ENCODE measurements around the gene LTBP2.

Gene LTBP2

DNA sequence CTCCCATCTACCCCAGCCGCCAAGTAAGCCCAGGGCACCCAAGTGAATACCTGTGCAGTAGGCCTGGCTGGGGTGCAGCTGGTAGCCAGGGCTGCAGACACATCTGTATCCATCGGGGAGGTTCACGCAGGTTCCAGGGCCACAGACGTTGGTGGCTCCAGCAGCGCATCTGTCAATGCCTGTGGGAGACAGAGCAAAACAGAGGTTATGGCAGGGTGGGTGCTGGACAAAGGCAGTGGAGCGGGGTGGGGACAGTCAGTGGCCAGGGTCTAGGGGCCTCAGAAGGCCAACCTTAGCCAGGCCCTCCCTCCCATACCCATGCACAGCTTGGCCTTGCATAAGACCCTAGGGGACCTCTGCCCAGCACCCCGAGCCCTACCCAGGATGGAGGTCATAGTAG lies 89.3 kb downstream of the LTBP2 start:
- DNase-seq = no peak

DNA sequence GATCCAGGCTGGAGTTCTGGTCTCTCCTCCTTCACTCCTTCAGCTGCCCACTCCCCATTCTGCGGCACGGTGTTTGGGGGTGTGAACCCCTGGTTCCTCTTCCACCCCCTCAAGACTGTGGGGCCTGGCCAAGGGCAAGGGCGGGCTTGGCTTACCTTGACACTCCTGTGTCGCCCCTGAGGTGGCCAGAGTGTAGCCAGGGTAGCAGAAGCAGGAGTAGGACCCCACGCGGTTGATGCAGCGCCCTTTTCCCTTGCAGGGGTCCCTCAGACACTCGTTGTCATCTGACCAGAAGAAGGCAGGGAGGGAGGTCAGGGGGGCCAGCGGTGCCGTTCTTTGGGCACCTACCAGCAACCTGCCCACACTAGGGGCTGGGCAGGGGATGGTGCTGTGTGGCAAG lies 90.3 kb downstream of the LTBP2 start:
- no peak for DNase-seq

DNA sequence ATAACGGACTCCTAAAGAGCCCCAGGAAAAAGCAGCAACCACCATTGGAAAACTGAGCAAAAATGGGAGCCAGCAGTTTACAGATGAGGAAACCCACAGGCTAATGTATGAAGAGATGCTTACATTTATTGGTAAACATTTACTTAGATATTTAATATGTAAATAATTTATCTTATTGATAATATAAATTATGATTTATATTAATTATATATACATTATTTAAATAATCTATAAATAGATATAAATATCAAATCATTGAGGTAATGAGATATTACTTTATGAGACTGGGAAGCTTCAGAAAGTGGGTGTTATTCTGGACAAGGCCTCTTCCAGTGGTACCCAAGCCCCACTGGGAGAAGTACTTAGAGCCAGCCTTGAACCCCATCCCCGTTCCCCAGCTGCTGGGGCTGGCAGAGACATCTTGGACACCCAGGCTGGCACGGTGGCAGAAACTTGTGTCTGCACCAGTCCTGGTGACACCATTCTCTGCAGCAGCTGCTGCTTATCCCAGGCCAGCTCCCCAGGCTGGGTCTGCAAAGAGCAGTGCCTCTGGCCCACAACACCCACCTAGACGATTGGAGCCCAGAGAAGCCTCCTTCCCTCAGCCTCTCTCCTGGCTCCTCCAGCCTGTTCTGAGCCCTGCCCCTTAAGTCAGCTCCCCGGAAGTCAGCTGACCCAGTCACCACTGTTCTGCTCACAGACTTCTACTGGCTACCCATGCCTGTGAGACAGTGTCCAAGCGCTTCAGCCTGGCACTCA lies 92.5 kb downstream of the LTBP2 start:
- DNase-seq = no peak

DNA sequence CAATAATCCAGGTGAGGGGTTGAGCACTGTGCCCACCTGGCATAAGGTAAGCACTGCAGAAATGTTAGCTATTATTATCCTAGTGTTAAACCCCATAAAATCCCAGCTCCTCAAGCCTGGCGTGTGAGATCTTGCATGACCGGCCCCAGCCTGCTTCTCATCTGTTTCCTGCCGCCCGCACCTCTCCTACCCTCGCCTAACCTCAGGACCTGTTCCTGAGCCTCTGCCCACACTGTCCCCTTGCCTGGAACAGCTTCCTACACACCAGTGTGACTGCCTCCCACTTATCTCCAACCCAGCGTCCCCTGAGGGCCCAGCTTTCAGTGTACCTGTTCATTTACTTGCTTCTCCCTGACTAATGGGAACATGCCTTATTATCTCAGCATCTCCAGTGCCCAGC lies 93.8 kb downstream of the LTBP2 start:
- DNase-seq = no peak

DNA sequence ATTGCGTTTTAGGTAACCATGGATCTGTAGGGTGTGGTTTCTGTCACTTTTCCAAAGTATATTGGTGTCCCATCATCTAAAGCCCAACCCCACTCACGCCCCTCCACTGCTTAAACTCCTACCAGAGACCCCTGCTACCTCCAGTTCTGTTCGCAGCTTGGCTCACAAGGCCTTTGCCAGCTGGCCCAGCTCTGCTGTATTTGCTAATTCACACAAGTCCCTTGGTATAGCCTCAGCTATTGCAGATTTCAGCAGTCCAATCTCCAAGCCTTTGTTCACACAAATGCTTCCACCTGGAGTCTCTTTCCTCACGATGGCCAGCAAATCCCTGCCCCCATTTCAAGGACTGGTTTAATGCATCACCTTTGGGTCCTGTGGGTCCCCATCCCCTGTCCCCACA lies 94.3 kb downstream of the LTBP2 start:
- DNase-seq = no peak

DNA sequence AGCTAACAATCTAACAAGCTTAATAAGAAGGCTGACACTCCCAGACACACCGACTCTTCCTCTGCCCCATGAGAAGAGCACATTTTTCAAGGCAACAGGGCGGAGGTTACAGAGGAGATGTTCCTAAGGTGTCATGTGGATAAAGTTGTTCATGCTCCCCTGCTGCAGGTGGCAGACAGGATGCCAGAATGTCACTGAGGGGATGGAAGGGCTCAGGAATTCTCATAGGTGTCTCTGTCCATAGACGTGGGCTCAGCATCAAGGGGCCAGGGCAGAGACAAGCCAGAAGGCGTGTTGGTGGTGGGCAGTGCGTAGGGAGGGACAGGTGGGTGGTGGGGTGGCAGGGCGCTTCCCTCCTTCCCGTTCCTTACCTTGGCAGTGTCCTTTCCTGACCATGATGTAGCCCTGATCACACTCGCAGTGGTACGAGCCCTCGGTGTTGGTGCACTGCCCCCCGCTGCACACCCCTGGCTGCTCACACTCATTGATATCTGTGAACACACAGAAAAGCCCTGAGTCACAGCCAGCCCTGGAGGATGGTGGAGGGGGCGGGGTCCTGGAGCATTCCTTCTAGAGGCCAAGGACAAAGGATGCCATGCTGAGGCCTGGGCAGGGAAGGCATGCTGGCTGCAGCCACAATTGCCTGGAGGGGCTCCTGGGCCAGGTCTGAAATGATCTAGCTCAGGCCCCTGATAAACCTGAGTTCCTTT lies 95.4 kb downstream of the LTBP2 start:
- DNase-seq = no peak

DNA sequence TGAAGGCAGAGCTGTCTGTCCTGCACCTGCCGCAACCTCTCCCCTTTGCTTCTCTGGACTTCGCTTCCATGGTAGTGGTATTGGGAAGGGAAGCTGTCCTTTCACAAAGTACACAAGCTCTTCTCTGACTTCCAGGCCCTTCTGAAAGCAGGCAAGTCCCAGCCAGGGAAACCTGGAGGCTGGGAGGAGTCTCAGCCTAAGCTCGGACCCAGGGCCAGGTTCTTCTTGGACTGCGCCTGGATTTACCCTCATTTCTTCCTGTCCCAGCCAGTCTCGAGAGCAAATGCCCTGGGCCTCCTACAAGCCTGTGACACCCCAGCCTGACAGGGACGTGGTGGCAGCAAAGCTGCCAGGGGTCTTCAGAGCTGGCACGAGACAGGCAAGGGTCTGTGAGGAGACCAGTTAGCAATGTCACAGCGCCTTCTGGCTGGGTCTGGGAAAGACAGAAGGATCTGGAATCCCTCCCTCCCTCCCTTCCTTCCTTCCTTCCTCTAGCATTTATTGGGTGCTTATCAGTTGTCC lies 96.1 kb downstream of the LTBP2 start:
- no peak for DNase-seq

DNA sequence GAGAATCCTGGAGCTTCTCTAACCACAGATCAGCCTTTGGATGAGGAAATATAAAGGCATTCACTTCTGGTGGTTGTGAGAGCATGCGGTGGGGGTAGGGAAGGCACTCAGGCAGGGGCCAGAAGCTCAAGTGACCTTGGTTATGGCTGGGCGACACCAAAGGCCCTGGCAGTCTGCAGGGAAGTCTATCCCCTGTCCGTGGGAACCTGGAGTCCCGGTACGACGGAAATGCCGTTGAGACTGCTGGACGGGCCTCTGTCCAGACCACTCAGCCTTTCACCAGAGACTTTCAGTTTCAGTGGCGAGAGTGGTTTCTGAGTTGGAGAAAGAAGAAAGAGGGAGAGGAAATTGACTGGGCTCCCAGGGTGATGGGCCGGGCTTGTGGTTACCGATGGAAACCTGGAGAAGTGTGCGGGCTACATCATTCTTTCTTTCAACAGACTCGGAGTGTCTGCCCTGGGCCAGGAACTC lies 97.5 kb downstream of the LTBP2 start:
- DNase-seq = no peak

DNA sequence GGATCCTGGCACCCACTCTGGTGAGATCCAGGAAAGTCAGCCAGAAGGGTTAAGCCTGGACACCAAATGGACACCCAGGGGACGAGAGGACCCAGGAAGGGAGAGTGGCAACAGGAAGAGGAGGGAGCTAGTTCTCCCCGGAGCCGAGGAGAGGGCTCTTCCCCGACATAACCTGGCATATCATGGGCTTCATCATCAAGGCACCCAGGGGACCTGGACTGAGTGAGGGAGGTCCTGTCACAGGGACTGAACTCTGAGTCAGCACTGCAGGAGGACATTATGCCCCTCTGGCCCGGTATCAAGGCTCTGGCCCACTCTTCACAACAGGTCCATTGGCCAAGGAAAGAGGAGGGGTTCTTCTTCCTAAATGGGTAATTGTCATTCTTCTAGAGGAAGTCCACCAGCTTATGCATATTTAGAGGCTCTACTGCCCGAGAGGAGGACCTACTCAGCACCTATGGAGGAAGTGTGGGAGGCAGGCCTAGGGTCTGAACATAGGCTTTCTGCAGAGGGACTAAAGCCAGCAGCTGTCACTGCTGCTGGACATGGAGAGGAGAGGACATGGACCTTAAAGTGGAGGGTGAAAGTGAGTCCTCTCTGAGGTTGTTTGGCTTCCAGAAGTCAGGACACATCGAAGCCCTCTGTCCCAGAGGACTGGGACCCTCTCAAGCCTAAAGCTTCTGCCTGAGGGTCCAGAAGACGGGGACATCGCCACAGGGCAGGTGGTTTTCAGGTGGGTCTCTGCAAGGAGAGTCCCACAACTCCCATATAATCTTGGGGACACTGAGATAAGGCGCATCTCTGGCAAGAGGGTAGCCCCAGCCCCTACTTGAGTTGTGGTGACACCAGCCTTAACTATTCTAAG lies 99.8 kb downstream of the LTBP2 start:
- no peak for DNase-seq

DNA sequence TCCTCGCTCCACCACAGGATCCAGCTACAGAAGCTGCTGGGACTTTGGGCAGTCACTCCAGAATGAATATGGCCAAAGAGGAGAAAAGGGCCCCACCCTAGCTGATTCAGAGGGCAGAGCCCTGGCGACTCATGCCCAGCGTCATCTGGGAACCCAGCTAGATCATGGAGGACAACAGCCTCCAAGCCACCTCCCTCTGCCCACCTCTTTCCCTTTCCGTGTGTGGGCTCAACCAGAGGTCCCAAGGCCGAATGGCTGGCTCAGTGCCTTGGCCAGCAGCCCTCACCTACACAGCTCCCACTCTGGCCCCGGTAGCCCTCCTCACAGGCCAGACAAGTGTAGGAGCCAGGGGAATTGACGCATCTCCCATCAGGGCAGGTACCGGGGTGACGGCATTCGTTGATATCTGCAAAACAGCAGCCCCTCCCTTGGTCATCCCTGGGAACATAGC lies 101.1 kb downstream of the LTBP2 start:
- no peak for DNase-seq

DNA sequence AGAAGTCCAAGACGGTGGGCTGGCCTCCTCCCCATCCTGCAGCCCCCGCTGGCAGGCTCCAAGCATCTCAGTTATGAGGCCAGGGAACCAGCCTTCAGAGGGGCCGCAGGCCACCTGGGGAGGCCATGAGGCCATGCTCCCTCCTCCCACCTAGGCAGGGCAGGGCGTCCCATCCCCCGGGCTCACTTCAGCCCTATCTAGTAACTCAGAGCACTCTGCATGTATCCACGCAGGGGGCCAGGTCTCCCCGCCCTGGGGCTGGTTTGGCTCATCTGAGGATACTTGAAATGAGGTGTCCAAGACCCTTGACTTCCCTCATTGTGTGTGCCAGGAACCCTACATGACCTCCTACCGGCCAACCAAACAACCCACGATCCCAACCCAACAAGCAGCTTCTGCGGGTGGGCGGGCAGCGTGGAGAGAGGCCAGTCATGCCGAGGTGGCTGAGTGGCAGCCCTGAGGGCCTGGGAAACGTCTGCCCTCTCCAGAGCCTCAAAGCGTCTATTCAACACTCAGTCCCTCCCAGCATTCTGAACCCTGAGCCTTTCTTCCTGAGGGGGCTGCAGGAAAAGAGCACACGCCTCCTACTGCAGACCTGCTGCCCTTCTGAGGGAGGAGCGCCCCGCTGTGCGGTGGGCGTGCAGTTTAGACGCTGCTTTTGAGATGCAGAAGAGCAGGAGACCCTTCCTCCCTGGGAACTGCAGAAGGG lies 101.7 kb downstream of the LTBP2 start:
- no peak for DNase-seq

DNA sequence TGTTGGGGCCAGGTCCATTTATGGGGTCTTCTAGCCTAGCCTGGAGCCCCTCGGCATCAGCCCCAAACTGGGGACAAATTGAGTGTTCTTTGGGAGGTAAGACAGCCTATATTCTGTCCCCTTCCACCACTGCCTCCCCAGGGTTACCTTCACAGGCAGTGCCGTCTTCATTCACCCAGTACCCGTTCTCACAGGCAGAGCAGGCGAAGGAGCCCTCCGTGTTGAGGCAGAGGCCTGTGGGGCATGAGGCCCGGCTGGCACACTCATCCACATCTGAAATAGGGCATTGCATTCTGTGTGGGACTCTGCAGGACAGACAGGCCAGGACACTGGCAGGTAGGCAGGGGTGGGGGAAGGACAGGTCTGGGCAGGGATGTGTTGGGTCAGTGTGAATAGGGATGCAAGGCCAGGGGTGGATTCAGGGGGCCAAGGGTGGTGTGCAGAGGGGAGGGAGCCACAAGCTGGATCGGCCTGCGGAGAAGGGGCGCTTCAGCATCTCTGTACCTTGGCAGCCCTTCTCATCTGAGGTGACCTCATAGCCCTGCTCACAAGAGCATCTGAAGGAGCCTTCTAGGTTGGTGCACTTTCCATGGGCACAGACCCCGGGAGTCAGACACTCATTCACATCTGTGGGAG lies 102.3 kb downstream of the LTBP2 start:
- no peak for DNase-seq

DNA sequence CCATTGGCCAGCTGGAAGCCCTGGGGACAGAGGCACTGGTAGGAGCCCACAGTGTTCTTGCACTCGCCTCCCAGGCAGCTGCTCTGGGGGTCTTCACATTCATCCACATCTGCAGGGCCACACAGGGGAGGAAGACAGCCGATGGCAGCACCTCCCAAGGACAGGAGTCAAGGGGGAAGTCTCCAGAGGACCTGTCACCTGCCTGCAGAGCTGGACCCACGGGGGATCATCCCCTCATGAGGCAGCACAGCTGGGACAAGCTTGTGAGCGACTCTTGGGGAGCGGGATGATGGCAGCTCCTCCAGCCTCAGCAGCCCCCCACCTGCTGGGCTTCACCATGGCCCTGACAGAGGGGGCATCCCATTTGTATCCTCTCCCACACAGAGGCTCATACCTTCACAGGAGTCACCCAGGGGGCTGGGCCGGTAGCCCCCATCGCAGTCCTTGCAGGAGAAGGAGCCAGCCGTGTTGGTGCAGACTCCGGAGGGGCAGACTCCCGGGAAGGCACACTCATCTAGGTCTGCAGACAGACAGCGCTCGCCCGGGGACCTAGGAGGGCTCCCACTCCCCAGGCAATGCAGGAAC lies 103.1 kb downstream of the LTBP2 start:
- no peak for DNase-seq

DNA sequence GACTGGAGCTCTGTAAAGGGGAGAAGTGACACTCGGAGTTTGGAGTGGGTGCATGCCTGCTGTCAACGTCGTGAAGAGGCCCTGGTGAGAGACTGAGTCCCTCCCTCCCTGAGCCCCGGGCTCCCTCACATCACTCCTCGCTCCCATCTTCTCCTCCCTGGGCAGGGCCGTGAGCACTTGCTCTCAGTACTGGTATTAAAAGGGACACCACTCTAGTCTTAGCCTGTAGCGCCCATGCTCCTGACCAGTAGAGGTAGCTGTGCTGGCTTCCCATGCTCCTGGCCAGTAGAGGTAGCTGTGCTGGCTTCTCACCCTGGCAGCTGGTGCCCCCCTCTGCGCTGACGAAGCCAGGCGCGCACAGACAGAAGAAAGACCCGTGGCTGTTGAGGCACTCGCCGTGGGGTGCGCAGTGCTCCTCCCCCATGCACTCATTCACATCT lies 103.7 kb downstream of the LTBP2 start:
- DNase-seq = peak; percentile 73

DNA sequence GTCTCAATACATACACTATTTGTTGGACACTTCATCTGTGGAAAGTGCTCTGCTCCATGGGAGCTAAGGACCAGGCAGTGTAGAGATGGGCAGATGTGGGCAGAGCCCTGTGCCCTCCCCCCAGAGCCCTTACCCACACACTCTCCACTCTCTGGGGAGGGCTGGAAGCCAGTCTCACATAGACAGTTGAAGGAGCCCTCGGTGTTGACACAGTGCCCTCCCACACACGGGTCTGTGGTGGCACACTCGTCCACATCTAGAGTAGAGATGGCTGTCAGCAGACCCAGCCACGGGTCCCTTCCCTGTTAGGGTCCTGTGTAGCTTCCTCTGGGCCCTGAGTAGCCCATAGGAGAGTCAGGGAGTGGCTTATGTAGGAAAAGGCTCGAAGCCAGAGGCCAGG lies 104.2 kb downstream of the LTBP2 start:
- DNase-seq = no peak

DNA sequence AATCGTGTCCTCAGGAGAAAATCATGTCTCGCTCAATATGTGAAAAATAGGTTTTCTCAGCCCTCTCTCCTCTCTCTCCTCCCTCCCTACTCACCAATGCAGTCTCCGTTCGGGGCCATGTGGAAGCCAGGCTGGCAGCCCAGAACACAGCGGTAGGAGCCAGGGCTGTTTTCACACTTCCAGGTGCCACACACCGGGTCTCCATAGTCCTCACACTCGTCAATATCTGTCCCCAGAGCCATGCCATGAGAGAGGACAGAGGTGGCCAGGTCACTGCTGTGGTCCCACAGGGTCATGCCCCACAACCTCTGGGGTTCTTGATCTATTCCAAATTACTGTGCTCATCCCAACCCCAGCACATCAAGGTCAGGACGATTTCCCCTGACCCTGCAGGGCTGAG lies 105.0 kb downstream of the LTBP2 start:
- no peak for DNase-seq

DNA sequence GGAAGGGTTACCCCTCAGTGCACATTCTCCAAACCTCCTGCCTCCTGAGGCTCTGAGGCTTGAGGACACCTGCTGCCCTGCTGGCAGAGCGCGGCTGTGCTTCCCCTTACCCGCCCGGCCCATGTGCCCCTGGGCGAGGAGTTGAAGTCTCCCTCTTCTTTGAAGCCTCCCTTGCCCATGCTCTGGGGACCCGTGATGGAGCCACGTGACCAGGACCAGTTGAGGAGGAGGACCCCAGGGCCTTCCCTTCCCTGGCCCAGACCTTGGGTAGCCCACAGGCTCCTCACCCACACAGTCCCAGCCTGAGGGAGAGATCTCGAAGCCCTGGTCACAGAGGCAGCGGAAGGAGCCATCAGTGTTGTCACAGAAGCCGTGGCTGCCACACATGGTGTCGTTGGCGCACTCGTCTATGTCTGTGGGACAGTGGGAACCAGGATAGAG lies 105.6 kb downstream of the LTBP2 start:
- no peak for DNase-seq

DNA sequence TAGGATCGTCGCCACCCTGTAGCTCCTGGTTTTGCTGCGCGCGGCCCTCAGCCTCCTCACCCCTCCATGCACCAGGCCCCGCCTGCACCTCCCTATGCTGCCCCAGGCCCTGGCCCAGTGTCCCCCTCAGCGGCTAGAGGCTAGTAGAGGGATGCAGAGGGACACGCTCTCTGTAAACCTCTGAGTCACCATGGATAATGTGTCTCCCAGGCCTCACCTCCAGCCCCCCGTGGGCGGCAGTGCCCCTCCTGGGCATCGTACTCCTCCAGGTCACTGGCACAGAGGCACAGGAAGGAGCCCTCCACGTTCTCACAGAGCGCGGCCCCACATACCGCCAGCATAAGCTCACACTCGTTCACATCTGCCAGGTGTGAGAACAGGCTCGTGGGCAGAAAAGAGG lies 106.2 kb downstream of the LTBP2 start:
- DNase-seq = no peak

DNA sequence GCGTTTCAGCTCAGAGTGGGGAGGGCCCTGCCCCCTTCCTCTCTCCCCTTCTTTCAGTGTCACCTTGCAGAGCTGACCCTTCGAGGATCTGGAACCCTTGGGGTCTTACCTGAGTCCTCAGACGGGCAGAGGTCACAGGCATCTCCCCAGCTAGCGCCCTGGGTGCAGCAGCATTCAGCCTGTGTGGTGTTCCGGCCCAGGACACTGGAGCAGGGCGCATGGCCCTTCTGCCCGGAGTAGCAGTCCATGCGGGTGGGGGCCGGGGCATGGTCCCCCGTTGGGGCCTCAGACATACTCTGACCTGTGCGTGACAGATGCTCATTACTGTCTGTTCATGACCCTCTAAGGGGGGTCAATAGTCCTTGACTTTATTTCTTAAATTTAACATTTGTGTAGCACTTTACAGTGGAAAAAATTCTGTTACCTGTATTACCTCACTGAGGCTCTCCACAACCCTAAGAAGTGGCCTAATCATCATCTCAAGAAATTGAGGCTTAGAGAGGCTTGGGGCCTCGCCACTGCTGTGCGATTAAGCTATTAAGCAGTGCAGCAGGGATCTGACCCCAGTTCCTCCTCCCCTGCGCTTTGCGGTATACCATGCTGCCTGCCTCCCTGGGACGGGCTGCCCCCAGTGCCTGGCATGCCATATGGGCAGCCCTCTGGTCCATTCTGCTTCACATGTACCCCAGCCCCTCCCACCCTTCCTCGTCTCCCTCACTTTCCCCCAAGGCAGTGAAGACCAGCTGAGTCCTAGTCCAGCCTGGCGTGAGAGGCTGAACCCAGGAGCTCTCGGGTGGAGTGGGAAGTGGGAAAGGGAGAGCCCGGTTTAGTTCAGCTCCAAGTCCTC lies 106.9 kb downstream of the LTBP2 start:
- DNase-seq = no peak

DNA sequence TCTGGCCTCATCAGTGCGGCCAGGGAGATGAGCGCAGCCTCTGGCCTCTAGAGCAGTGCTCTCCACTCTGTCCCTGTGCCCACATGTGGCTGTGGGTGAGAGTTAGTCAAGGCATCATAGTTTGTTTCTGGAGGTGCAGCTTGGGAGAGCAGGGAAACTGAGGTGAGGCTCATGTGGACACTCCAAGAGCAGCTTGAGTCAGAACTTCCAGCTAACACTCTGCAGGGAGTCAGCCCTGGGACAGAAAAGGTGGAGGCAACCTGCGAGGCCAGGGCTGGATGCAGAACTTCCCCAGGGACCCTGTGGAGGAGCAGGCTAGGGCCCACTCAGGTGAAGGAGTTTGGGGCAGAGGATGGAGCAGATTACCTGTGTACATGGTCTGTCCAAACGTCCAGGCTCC lies 107.6 kb downstream of the LTBP2 start:
- no peak for DNase-seq

DNA sequence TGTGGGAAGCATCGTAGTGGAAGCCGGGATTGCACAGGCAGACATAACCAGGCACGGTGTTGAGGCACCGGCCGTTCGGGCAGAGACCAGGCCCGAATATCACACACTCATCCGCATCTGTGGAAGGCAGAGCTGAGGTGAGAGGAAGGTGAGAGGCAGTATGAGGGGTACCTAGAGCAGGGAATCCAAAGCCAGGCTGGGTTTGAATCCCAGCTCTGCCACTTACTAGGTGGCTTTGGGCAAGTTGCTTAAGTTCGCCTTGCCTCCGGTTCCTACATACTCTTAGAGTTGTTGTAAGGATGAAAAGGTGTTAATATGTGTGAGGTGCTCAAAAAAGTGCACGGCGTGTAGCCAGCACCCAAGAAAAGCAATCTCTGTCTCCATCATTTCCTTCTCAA lies 108.1 kb downstream of the LTBP2 start:
- no peak for DNase-seq

All from NCI-H524 treated with DMSO at 0.1 percent for 48 hours (cell line).